Left lung (tissue), 10 donors: ENCODE data around the gene NEU2. TPM values are rescaled to one million over a fixed set of nuclear protein-coding genes. Genes with fewer than 3 reads are reported as not detected.

Source experiments
- ATAC-seq: fragments of 200-7000 bp; cut with Tn5 transposase; one replicate; pipeline ENCODE4 v1.9.1; 2020; ENCODE audit warnings: moderate library complexity
- DNase-seq, 4 donors: peaks; one replicate each; pipeline ENCODE4 v3.0.0-alpha.2; 2013 to 2020
- H3K27ac ChIP-seq, 2 donors: fragments of 200-600 bp; sonication (generic) in 1 of 2; one replicate each; pipeline versions ENCODE4 v1.5.0 to v1.8.0; 2020 to 2021
- H3K27me3 ChIP-seq, 2 donors: fragments of 200-600 bp; sonication (generic) in 1 of 2; one replicate each; pipeline versions ENCODE4 v1.5.0 to v1.8.0; 2020 to 2021
- H3K36me3 ChIP-seq, 2 donors: fragments of 200-600 bp; sonication (generic) in 1 of 2; one replicate each; pipeline versions ENCODE4 v1.5.0 to v1.8.0; 2020 to 2021
- H3K4me1 ChIP-seq, 2 donors: fragments of 200-600 bp; one replicate each; pipeline ENCODE4 v1.8.0; 2021
- H3K4me3 ChIP-seq, 2 donors: fragments of 200-600 bp; sonication (generic) in 1 of 2; one replicate each; pipeline versions ENCODE4 v1.5.0 to v1.8.0; 2020 to 2021; ENCODE audit warnings: mild to moderate bottlenecking in 1 of 2
- H3K9me3 ChIP-seq, 2 donors: fragments of 200-600 bp; sonication (generic) in 1 of 2; one replicate each; pipeline versions ENCODE4 v1.5.0 to v1.8.0; 2020 to 2021
- intact Hi-C, 2 donors: fragments of 100-400 bp; cut with DNase I; formaldehyde crosslinking; loops; one replicate each; pipeline versions ENCODE4 v1.11.2 to v1.14.2; 2022
- polyA plus RNA-seq, 6 donors: library from polyadenylated mRNA; unstranded; fragments of 120-200 nt; gene quantifications; one replicate each; pipeline ENCODE4 v1.2.1, GENCODE V29; 2013; ENCODE audit not compliant: insufficient read length in 6 of 6
- total RNA-seq, 2 donors: library from RNA; stranded (reverse); fragmentation: NEBNext Ultra II Directional; extraction: Animal tissue kit (Norgen Biotek cat#: 25700); gene quantifications; one replicate each; pipeline ENCODE4 v1.2.1, GENCODE V29; 2021
- TF ChIP-seq, protein P1 (sequence below), 2 donors: fragments of 200-600 bp; sonication (generic) in 1 of 2; IDR thresholded peaks; one replicate each; pipeline versions ENCODE4 v1.5.0 to v1.8.0; 2021; ENCODE audit warnings: antibody characterized with exemption in 2 of 2
- donor health status: DM: no; HTN: yes; CAD: no.
- donor health status: DM: no; HTN: no; CAD: no.

NEU2 gene
- total and polyA plus RNA-seq, 8 donors: not detected

GRCh38 chr2:233075966-233076339 is 43.5 kb downstream of the NEU2 start:
- Histone ChIP-seq H3K27ac (peak overlapping the region; percentile 20 to 91), H3K27me3 (no peaks in the 10 kb centered on the region), H3K4me3 (no peak overlapping the region), H3K9me3 (peaks cover 0 to 5% of the 10 kb centered on the region in 2 donors), H3K36me3 (peaks cover 0 to 10% of the 10 kb centered on the region in 2 donors), H3K4me1 (peaks cover 3 to 67% of the 10 kb centered on the region in 2 donors)
- TF ChIP-seq, protein P1, sequence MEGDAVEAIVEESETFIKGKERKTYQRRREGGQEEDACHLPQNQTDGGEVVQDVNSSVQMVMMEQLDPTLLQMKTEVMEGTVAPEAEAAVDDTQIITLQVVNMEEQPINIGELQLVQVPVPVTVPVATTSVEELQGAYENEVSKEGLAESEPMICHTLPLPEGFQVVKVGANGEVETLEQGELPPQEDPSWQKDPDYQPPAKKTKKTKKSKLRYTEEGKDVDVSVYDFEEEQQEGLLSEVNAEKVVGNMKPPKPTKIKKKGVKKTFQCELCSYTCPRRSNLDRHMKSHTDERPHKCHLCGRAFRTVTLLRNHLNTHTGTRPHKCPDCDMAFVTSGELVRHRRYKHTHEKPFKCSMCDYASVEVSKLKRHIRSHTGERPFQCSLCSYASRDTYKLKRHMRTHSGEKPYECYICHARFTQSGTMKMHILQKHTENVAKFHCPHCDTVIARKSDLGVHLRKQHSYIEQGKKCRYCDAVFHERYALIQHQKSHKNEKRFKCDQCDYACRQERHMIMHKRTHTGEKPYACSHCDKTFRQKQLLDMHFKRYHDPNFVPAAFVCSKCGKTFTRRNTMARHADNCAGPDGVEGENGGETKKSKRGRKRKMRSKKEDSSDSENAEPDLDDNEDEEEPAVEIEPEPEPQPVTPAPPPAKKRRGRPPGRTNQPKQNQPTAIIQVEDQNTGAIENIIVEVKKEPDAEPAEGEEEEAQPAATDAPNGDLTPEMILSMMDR (IDR thresholded peaks at IDR 0.05): no peak
- no peak for DNase-seq
- ATAC-seq: peak; percentile 69
- intact Hi-C loops: no loop called here

GRCh38 chr2:233076749-233077148 is 44.3 kb downstream of the NEU2 start:
- peak overlapping the region in 1 of 2 donors; percentile 91 for H3K27ac ChIP-seq
- ATAC-seq (no peak), DNase-seq (no peak)
- no peaks in the 10 kb centered on the region for H3K27me3 ChIP-seq
- H3K4me3 ChIP-seq: no peak overlapping the region
- H3K36me3 ChIP-seq: peaks cover 0 to 10% of the 10 kb centered on the region in 2 donors
- peaks cover 3 to 75% of the 10 kb centered on the region in 2 donors for H3K4me1 ChIP-seq
- TF ChIP-seq, protein P1 (IDR thresholded peaks at IDR 0.05): no peak
- intact Hi-C loops: no loop called here
- H3K9me3 ChIP-seq: peaks cover 0 to 3% of the 10 kb centered on the region in 2 donors

DNA sequence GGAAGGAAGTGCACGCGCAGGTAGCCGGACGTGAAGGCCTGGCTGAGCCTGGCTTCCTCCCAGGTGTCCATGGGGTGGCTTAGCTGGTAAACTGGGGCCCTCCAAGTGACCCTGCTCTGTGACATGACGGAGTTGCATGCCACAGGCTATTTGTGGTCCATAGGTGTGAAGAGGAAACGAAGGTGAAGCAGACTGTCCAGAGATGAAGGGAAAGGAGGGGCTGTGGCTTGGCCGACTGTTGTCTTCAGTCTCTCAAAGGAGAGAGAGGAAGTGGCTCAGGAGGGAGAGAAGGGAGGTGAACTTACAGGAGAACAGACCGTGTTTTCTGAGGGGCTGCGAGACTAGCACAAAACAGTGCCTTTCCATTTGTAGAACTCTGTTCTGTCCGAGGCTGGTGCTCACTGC is 47.0 kb downstream of the NEU2 start:
- Histone ChIP-seq H3K4me3 (no peak overlapping the region), H3K27ac (peak overlapping the region in 1 of 2 donors; percentile 96), H3K36me3 (peaks cover 0 to 6% of the 10 kb centered on the region in 2 donors), H3K4me1 (peaks cover 14 to 95% of the 10 kb centered on the region in 2 donors), H3K9me3 (no peaks in the 10 kb centered on the region), H3K27me3 (no peaks in the 10 kb centered on the region)
- intact Hi-C loops: no loop called here
- ATAC-seq: no peak
- TF ChIP-seq, protein P1 (IDR thresholded peaks at IDR 0.05): no peak
- DNase-seq: no peak

- no peaks in the 10 kb centered on the region for H3K27me3 ChIP-seq
- H3K27ac ChIP-seq: peak overlapping the region in 1 of 2 donors; percentile 96
- peaks cover 0 to 6% of the 10 kb centered on the region in 2 donors for H3K36me3 ChIP-seq
- H3K9me3 ChIP-seq: no peaks in the 10 kb centered on the region
- no peak overlapping the region for H3K4me3 ChIP-seq
- intact Hi-C loops: no loop called here
- peaks cover 13 to 95% of the 10 kb centered on the region in 2 donors for H3K4me1 ChIP-seq
- DNase-seq (no peak), ATAC-seq (no peak)
- TF ChIP-seq, protein P1 (IDR thresholded peaks at IDR 0.05): no peak
Measured at GRCh38 chr2:233079953-233080835, 47.7 kb downstream of the NEU2 start.

GRCh38 chr2:233080836-233081229 is 48.4 kb downstream of the NEU2 start:
- Histone ChIP-seq H3K4me3 (no peak overlapping the region), H3K27ac (peak overlapping the region in 1 of 2 donors; percentile 96), H3K4me1 (peaks cover 11 to 95% of the 10 kb centered on the region in 2 donors), H3K27me3 (no peaks in the 10 kb centered on the region), H3K9me3 (no peaks in the 10 kb centered on the region), H3K36me3 (peaks cover 0 to 6% of the 10 kb centered on the region in 2 donors)
- intact Hi-C loops: no loop called here
- ATAC-seq: no peak
- TF ChIP-seq, protein P1 (IDR thresholded peaks at IDR 0.05): no peak
- DNase-seq: no peak
